SK-N-SH (cell line): ENCODE measurements around the gene FBXL7. TPM values are rescaled to one million over a fixed set of nuclear protein-coding genes. Genes with fewer than 3 reads are reported as not detected.

Experiments used
- CTCF ChIA-PET: fragments of 300-600, 350-600 bp; formaldehyde crosslinking; extraction: SDS; loops from one replicate; lab custom pipeline; 2021; lab: Yijun Ruan, JAX
- POLR2A ChIA-PET: fragments of 350-600 bp; sonication (Branson Sonifier 250); formaldehyde crosslinking; extraction: SDS; loops from one replicate; lab custom pipeline; 2020; ENCODE audit warnings: antibody characterized with exemption, inconsistent platforms; lab: Yijun Ruan, JAX
- DNase-seq: peaks from one replicate; pipeline ENCODE4 v3.0.0; 2012
- H2AFZ ChIP-seq: fragments of 200-600 bp; sonication (generic); 2 replicates; pipeline ENCODE4 v1.8.1; 2016; ENCODE audit warnings: antibody characterized with exemption, mild to moderate bottlenecking, low read depth
- H3F3A ChIP-seq: fragments of 200-600 bp; sonication (generic); replicated peaks from 2 replicates; pipeline ENCODE3; 2016; ENCODE audit warnings: antibody characterized with exemption, mild to moderate bottlenecking; ENCODE audit not compliant: insufficient read depth
- H3K27ac ChIP-seq, 2 experiments: fragments of 200-500 bp in 1 of 2; fragments of 200-600 bp in 1 of 2; sonication (Bioruptor generic) in 1 of 2; sonication (generic), shearing (Covaris generic) in 1 of 2; 2 replicates each; pipeline versions ENCODE4 v1.5.1 to v1.6.1; 2014 to 2016; ENCODE audit warnings: low read depth in 2 of 2, inconsistent platforms in 1 of 2, low read length in 1 of 2, mild to moderate bottlenecking in 1 of 2, mixed read lengths in 1 of 2
- H3K27me3 ChIP-seq: fragments of 200-600 bp; sonication (generic), shearing (Covaris generic); 2 replicates; pipeline ENCODE4 v1.6.1; 2016; ENCODE audit warnings: mixed run types; ENCODE audit not compliant: insufficient read depth
- H3K36me3 ChIP-seq, 2 experiments: fragments of 200-500 bp in 1 of 2; fragments of 200-600 bp in 1 of 2; sonication (Bioruptor generic) in 1 of 2; sonication (generic) in 1 of 2; replicated peaks in 1 of 2; 2 replicates each; pipeline versions ENCODE3 to v1.5.1; 2014 to 2016; ENCODE audit warnings: low read length in 1 of 2, mild to moderate bottlenecking in 1 of 2; ENCODE audit not compliant: insufficient read depth in 2 of 2, control insufficient read depth in 1 of 2
- H3K4me1 ChIP-seq, 2 experiments: fragments of 200-500 bp in 1 of 2; fragments of 200-600 bp in 1 of 2; sonication (Bioruptor generic) in 1 of 2; sonication (generic), shearing (Covaris generic) in 1 of 2; 2 replicates each; pipeline versions ENCODE4 v1.5.1 to v1.6.1; 2014 to 2016; ENCODE audit warnings: low read depth in 1 of 2, low read length in 1 of 2, mixed run types in 1 of 2; ENCODE audit not compliant: insufficient read depth in 2 of 2, control insufficient read depth in 1 of 2
- H3K4me2 ChIP-seq: fragments of 200-600 bp; sonication (generic), shearing (Covaris generic); 2 replicates; pipeline ENCODE4 v1.6.1; 2017; ENCODE audit warnings: mixed run types
- H3K4me3 ChIP-seq, 2 experiments: fragments of 200-500 bp in 1 of 2; fragments of 200-600 bp in 1 of 2; sonication (Bioruptor generic) in 1 of 2; sonication (generic), shearing (Covaris generic) in 1 of 2; 2 replicates each; pipeline versions ENCODE4 v1.5.1 to v1.8.1; 2014 to 2016; ENCODE audit warnings: low read depth in 2 of 2, inconsistent platforms in 1 of 2, low read length in 1 of 2, mild to moderate bottlenecking in 1 of 2, mixed read lengths in 1 of 2, moderate library complexity in 1 of 2
- H3K79me2 ChIP-seq: fragments of 200-600 bp; sonication (generic); 2 replicates; pipeline ENCODE4 v1.8.1; 2017; ENCODE audit warnings: mild to moderate bottlenecking; ENCODE audit not compliant: insufficient read depth
- H3K9ac ChIP-seq: fragments of 200-600 bp; sonication (generic); 2 replicates; pipeline ENCODE4 v1.6.1; 2017; ENCODE audit warnings: mixed run types
- H3K9me2 ChIP-seq: fragments of 200-600 bp; sonication (generic); 2 replicates; pipeline ENCODE4 v1.6.1; 2017; ENCODE audit warnings: mixed run types
- H3K9me3 ChIP-seq: fragments of 200-600 bp; sonication (generic); 2 replicates; pipeline ENCODE4 v1.6.1; 2017; ENCODE audit warnings: mixed run types, mild to moderate bottlenecking, moderate library complexity
- H4K20me1 ChIP-seq: fragments of 200-600 bp; sonication (generic); 2 replicates; pipeline ENCODE4 v1.6.1; 2017; ENCODE audit warnings: mild to moderate bottlenecking, mixed run types; ENCODE audit not compliant: insufficient read depth
- EZH2phosphoT487 ChIP-seq: fragments of 200-600 bp; sonication (generic); IDR thresholded peaks from 2 replicates; pipeline ENCODE4 v1.6.1; 2017; ENCODE audit warnings: low read depth, mixed run types, mild to moderate bottlenecking, antibody characterized with exemption, moderate library complexity, borderline replicate concordance
- FOSL2 ChIP-seq: IDR thresholded peaks from 2 replicates; pipeline ENCODE4 v1.4.0; 2012; ENCODE audit warnings: low read depth, mild to moderate bottlenecking, moderate library complexity, borderline replicate concordance
- FOXJ3 ChIP-seq: sonication (generic); formaldehyde crosslinking; IDR thresholded peaks from 2 replicates; pipeline ENCODE4 v1.5.1; 2020; ENCODE audit warnings: mild to moderate bottlenecking, missing genetic modification reagents
- FOXM1 ChIP-seq: IDR thresholded peaks from 2 replicates; pipeline ENCODE4 v1.4.0; 2012; ENCODE audit warnings: low read depth, mild to moderate bottlenecking
- GATA2 ChIP-seq: sonication (generic); formaldehyde crosslinking; IDR thresholded peaks from 2 replicates; pipeline ENCODE4 v1.5.0; 2020; ENCODE audit warnings: mild to moderate bottlenecking, missing genetic modification reagents
- IRF3 ChIP-seq: fragments of 150-350 bp; IDR thresholded peaks from 2 replicates; pipeline ENCODE4 v1.6.1; 2016; ENCODE audit warnings: mild to moderate bottlenecking, low read depth, low read length
- NFIC ChIP-seq: IDR thresholded peaks from 2 replicates; pipeline ENCODE4 v1.4.0; 2012; ENCODE audit warnings: borderline replicate concordance
- PBX3 ChIP-seq: IDR thresholded peaks from 2 replicates; pipeline ENCODE4; 2012
- RAD21 ChIP-seq: IDR thresholded peaks from 2 replicates; pipeline ENCODE4 v1.6.1; 2012; ENCODE audit warnings: mild to moderate bottlenecking, low read length
- RCOR1 ChIP-seq: fragments of 150-350 bp; IDR thresholded peaks from 2 replicates; pipeline ENCODE4 v1.6.1; 2017; ENCODE audit warnings: antibody characterized with exemption, low read length
- REST ChIP-seq: IDR thresholded peaks from 2 replicates; pipeline ENCODE4 v1.6.1; 2012; ENCODE audit warnings: mild to moderate bottlenecking, low read depth, low read length, moderate library complexity
- RFX5 ChIP-seq: IDR thresholded peaks from 2 replicates; pipeline ENCODE4 v1.6.1; 2012; ENCODE audit warnings: mild to moderate bottlenecking, improper control_type of control experiment, low read length
- RXRA ChIP-seq: IDR thresholded peaks from 2 replicates; pipeline ENCODE4 v1.4.0; 2012; ENCODE audit warnings: low read depth, mild to moderate bottlenecking, borderline replicate concordance
- SIN3A ChIP-seq: IDR thresholded peaks from 2 replicates; pipeline ENCODE4 v1.6.1; 2012; ENCODE audit warnings: low read depth, mild to moderate bottlenecking, low read length, moderate library complexity, borderline replicate concordance
- TCF12 ChIP-seq: IDR thresholded peaks from 2 replicates; pipeline ENCODE4 v1.4.0; 2012
- TEAD4 ChIP-seq: IDR thresholded peaks from 2 replicates; pipeline ENCODE4 v1.4.0; 2012; ENCODE audit warnings: mild to moderate bottlenecking, borderline replicate concordance; ENCODE audit not compliant: insufficient read depth
- USF2 ChIP-seq: fragments of 150-350 bp; IDR thresholded peaks from 2 replicates; pipeline ENCODE4 v1.6.1; 2017; ENCODE audit warnings: antibody characterized with exemption, low read length, low read depth, borderline replicate concordance
- WGBS: methylation state at CpG from one replicate; pipeline ENCODE4 v1.1.6; 2017; ENCODE audit warnings: low lambda C conversion rate; 5-methylcytosine and 5-hydroxymethylcytosine counted together
- polyA plus RNA-seq, 3 experiments: library from polyadenylated mRNA; depleted of rRNA; stranded (reverse); fragments of >200 nt; gene quantifications; 2 replicates each; pipeline ENCODE4 v1.2.3, GENCODE V29; 2012

The FBXL7 gene
- polyA plus RNA-seq, 1 of the 3 experiments (the other 2 are of a cell fraction): 7.0 TPM

- WGBS: 56% methylated on average over 3 of the region's 3 CpGs
- CTCF ChIA-PET: interaction anchor here (0.9 to 1.4 kb wide), 2 partner anchors 10 to 12 kb away, joined by 3 to 4 read pairs; no protein-coding TSS in a partner anchor
Measured at GRCh38 chr5:15574806-15575325, 74.9 kb downstream of the FBXL7 start.

GRCh38 chr5:15575666-15576065 is 75.7 kb downstream of the FBXL7 start:
- H3K4me3 ChIP-seq: no peak overlapping the region
- H3F3A ChIP-seq: no peaks in the 10 kb centered on the region
- H4K20me1 ChIP-seq: no peaks in the 10 kb centered on the region
- DNase-seq: no peak
- H3K79me2 ChIP-seq: peaks cover 37% of the 10 kb centered on the region; the same call in 1 of the 2 replicates
- no peaks in the 10 kb centered on the region for H3K9me2 ChIP-seq
- ChIA-PET POLR2A (no interaction called here), CTCF (interaction anchor here (0.9 to 2.0 kb wide), 2 partner anchors 10 to 23 kb away, joined by 3 to 9 read pairs; no protein-coding TSS in a partner anchor)
- H3K27me3 ChIP-seq: no peaks in the 10 kb centered on the region
- TF ChIP-seq RXRA (no peak), EZH2phosphoT487 (no peak), RCOR1 (no peak), GATA2 (no peak), USF2 (no peak), PBX3 (no peak), SIN3A (no peak), TCF12 (no peak), RAD21 (no peak), TEAD4 (no peak), FOSL2 (no peak), FOXM1 (no peak), FOXJ3 (CRISPR knock-in tag) (no peak), REST (no peak), IRF3 (no peak)
- no peak overlapping the region for H3K4me2 ChIP-seq
- H3K36me3 ChIP-seq: no peaks in the 10 kb centered on the region
- H2AFZ ChIP-seq: no peak overlapping the region
- H3K27ac ChIP-seq: peak overlapping the region in 1 of 2 experiments; percentile 68; a peak in 2 of 4 replicates
- no peaks in the 10 kb centered on the region for H3K9me3 ChIP-seq
- H3K4me1 ChIP-seq: peaks cover 0 to 49% of the 10 kb centered on the region in 2 experiments; a peak in 3 of 4 replicates
- no peak overlapping the region for H3K9ac ChIP-seq

More at GRCh38 chr5:15574806-15575325, 74.9 kb downstream of the FBXL7 start:
- H3K9me2 ChIP-seq: no peaks in the 10 kb centered on the region
- no peak for DNase-seq
- peaks cover 36% of the 10 kb centered on the region; the same call in 1 of the 2 replicates for H3K79me2 ChIP-seq
- H3K4me3 ChIP-seq: no peak overlapping the region
- H3K27ac ChIP-seq: peak overlapping the region in 1 of 2 experiments; percentile 68; a peak in 2 of 4 replicates
- H3K9me3 ChIP-seq: no peaks in the 10 kb centered on the region
- H3K4me1 ChIP-seq: peaks cover 0 to 49% of the 10 kb centered on the region in 2 experiments; a peak in 3 of 4 replicates
- no peaks in the 10 kb centered on the region for H3K36me3 ChIP-seq
- H3K27me3 ChIP-seq: no peaks in the 10 kb centered on the region
- no peaks in the 10 kb centered on the region for H3F3A ChIP-seq
- H3K4me2 ChIP-seq: no peak overlapping the region
- POLR2A ChIA-PET: no interaction called here
- no peak overlapping the region for H3K9ac ChIP-seq
- H4K20me1 ChIP-seq: no peaks in the 10 kb centered on the region
- TF ChIP-seq RFX5: no peak
- no peak for TF ChIP-seq NFIC
- TF ChIP-seq GATA2: no peak
- H2AFZ ChIP-seq: no peak overlapping the region
